ENCODE results near the gene FILIP1L.

DNA sequence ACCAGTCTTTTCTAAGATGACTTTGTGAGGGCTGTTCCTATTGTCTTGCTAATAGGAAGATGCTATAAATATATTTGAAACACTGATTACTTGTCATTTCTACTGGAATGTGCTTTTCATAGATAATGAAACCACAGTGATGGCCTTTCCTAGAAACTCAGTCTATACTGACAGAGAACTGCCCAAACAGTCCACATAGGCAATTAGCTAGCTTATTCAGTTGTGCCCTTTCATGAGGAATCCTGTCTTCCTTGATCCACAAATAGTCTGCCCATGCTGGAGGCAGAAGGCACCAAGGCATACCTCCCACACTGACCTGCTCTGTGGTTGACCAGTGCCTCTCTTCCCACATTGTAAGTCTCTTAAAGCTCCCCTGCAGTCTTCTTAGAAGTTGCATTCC, 160.7 kb downstream of the FILIP1L start:
- TF ChIP-seq, protein P1, sequence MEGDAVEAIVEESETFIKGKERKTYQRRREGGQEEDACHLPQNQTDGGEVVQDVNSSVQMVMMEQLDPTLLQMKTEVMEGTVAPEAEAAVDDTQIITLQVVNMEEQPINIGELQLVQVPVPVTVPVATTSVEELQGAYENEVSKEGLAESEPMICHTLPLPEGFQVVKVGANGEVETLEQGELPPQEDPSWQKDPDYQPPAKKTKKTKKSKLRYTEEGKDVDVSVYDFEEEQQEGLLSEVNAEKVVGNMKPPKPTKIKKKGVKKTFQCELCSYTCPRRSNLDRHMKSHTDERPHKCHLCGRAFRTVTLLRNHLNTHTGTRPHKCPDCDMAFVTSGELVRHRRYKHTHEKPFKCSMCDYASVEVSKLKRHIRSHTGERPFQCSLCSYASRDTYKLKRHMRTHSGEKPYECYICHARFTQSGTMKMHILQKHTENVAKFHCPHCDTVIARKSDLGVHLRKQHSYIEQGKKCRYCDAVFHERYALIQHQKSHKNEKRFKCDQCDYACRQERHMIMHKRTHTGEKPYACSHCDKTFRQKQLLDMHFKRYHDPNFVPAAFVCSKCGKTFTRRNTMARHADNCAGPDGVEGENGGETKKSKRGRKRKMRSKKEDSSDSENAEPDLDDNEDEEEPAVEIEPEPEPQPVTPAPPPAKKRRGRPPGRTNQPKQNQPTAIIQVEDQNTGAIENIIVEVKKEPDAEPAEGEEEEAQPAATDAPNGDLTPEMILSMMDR (IDR thresholded peaks at IDR 0.05) = no peak
- TF ChIP-seq EZH2 (IDR thresholded peaks at IDR 0.05; ENCODE audit: borderline replicate concordance, insufficient read depth, low read depth, low read length, poor library complexity, severe bottlenecking) = no peak

Data from B cell (primary cell).